Activated CD4-positive, alpha-beta T cell treated with anti-CD3 and anti-CD28 coated beads for 24 hours (primary cell): ENCODE measurements around the gene CXCL9.
"Not testable (repeated sequence)": the region's sequence is repeated elsewhere in the genome, so short reads cannot be mapped to it uniquely, and the experiment has no call there.

ENCODE experiments used
- DNase-seq, 2 donors: peaks; one replicate each; pipeline ENCODE4 v3.0.0-alpha.2; 2020; ENCODE audit warnings: low read depth in 2 of 2

Gene CXCL9

GRCh38 chr4:76011700-76012387 lies 4.5 kb upstream of the CXCL9 start:
- DNase-seq, result no peak

GRCh38 chr4:76011018-76011670 lies 3.8 kb upstream of the CXCL9 start:
- DNase-seq, result no peak

GRCh38 chr4:76010576-76010975 lies 3.3 kb upstream of the CXCL9 start:
- no peak for DNase-seq

- DNase-seq, result no peak
These were observed 2.0 kb upstream of the CXCL9 start for GRCh38 chr4:76009311-76009710.

- DNase-seq, result no peak
These were observed 3.7 kb downstream of the CXCL9 start for GRCh38 chr4:76003620-76004019.

GRCh38 chr4:76003035-76003434 lies 4.3 kb downstream of the CXCL9 start:
- no peak for DNase-seq

- no peak for DNase-seq
These were observed 5.1 kb downstream of the CXCL9 start for GRCh38 chr4:76002176-76002575.

- DNase-seq, result no peak
These were observed 5.6 kb downstream of the CXCL9 start for GRCh38 chr4:76001700-76002099.

- DNase-seq, result no peak
These were observed 7.0 kb downstream of the CXCL9 start for GRCh38 chr4:76000279-76000678.

- not testable (repeated sequence) for DNase-seq
These were observed 8.7 kb downstream of the CXCL9 start for GRCh38 chr4:75998525-75999147.

- DNase-seq, result no peak
These were observed 9.4 kb downstream of the CXCL9 start for GRCh38 chr4:75997946-75998345.

- no peak for DNase-seq
These were observed 10.2 kb downstream of the CXCL9 start for GRCh38 chr4:75997081-75997480.

GRCh38 chr4:75995727-75996126 lies 11.6 kb downstream of the CXCL9 start:
- DNase-seq, result no peak

- no peak for DNase-seq
These were observed 14.8 kb downstream of the CXCL9 start for GRCh38 chr4:75992462-75992861.

- no peak for DNase-seq
These were observed 17.3 kb downstream of the CXCL9 start for GRCh38 chr4:75989846-75990528.

- no peak for DNase-seq
These were observed 22.2 kb downstream of the CXCL9 start for GRCh38 chr4:75985116-75985515.

- no peak for DNase-seq
These were observed 26.7 kb downstream of the CXCL9 start for GRCh38 chr4:75980576-75980975.

GRCh38 chr4:75976177-75976576 lies 31.1 kb downstream of the CXCL9 start:
- DNase-seq, result no peak

- DNase-seq, result no peak
These were observed 33.5 kb downstream of the CXCL9 start for GRCh38 chr4:75973766-75974165.

GRCh38 chr4:75968084-75968483 lies 39.2 kb downstream of the CXCL9 start:
- DNase-seq, result no peak

GRCh38 chr4:75963558-75963957 lies 43.8 kb downstream of the CXCL9 start:
- no peak for DNase-seq

- not testable (repeated sequence) for DNase-seq
These were observed 45.2 kb downstream of the CXCL9 start for GRCh38 chr4:75962072-75962471.

GRCh38 chr4:75958546-75958945 lies 48.8 kb downstream of the CXCL9 start:
- not testable (repeated sequence) for DNase-seq
